ENCODE data around the gene TMEM175. TPM values are rescaled to one million over a fixed set of nuclear protein-coding genes. Genes with fewer than 3 reads are reported as not detected.

The TMEM175 gene
- total RNA-seq, 4 donors from 2014 or later, result 33.3 to 61.2 (median 39.0) TPM

GRCh38 chr4:965766-966134 lies 33.5 kb downstream of the TMEM175 start:
- peaks cover 0 to 3% (median 0%) of the 10 kb centered on the region in 4 donors for H3K4me1 ChIP-seq
- H3K27ac ChIP-seq, result no peak overlapping the region
- no peak overlapping the region for H3K4me3 ChIP-seq
- H3K36me3 ChIP-seq, result peaks cover 0 to 70% (median 0%) of the 10 kb centered on the region in 3 donors
- 90 to 94% methylated on average over 15 to 21 of the region's 21 CpGs for WGBS, 2 donors
- TF ChIP-seq EP300 (IDR thresholded peaks at IDR 0.05), result no peak
- TF ChIP-seq, protein P1, sequence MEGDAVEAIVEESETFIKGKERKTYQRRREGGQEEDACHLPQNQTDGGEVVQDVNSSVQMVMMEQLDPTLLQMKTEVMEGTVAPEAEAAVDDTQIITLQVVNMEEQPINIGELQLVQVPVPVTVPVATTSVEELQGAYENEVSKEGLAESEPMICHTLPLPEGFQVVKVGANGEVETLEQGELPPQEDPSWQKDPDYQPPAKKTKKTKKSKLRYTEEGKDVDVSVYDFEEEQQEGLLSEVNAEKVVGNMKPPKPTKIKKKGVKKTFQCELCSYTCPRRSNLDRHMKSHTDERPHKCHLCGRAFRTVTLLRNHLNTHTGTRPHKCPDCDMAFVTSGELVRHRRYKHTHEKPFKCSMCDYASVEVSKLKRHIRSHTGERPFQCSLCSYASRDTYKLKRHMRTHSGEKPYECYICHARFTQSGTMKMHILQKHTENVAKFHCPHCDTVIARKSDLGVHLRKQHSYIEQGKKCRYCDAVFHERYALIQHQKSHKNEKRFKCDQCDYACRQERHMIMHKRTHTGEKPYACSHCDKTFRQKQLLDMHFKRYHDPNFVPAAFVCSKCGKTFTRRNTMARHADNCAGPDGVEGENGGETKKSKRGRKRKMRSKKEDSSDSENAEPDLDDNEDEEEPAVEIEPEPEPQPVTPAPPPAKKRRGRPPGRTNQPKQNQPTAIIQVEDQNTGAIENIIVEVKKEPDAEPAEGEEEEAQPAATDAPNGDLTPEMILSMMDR (IDR thresholded peaks at IDR 0.05), result no peak
- no peak for TF ChIP-seq POLR2A (IDR thresholded peaks at IDR 0.05)
- H3K9me3 ChIP-seq, result no peaks in the 10 kb centered on the region
- H3K27me3 ChIP-seq, result no peaks in the 10 kb centered on the region
- DNase-seq (ENCODE audit: low spot score in 2 of 2), result no peak

DNA sequence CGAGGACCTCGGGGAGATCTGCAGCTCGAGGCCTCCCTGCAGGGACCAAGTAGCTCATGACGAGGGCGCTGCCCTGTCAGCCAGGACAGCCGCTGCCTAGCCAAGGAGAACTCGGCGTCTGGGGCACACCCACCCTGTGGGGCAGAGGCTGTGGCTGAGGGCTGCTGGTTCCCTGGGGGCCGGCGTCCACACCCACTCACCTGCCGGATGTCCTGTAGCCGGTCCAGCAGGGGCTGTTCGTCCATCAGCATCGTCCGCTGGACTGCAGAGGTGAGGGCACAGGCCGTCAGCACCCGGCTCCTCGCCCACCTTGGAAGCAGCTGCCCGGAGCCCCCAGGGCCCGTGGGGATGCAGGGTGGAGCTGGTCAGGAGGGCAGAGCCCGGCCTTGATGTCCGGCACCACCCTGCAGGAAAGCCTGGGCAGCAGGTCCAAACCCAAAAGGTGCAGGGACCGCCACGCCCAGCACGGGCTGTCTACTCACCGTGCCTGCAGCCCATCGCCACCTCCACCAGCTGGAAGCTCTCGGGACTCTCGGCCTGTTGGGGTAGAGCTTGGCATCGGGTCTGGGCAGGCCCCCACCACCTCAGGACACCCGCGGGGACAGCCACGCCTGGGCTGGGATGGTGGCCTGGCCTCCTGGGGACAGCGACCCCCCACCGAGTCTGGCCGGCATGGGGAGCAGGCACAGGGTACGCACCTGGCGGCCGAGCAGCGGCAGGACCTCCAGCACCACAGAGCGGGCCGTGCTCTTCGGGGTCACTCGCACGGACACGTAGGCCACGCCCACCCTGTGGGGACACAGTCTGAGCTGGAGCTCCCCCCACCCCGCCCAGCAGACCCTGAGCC lies 34.2 kb downstream of the TMEM175 start:
- DNase-seq (ENCODE audit: low spot score in 2 of 2), result no peak
- Histone ChIP-seq H3K9me3 (no peaks in the 10 kb centered on the region), H3K36me3 (peaks cover 0 to 63% (median 0%) of the 10 kb centered on the region in 3 donors), H3K4me1 (peaks cover 0 to 8% (median 4%) of the 10 kb centered on the region in 4 donors), H3K27me3 (no peaks in the 10 kb centered on the region), H3K27ac (no peak overlapping the region), H3K4me3 (no peak overlapping the region)
- TF ChIP-seq EP300 (IDR thresholded peaks at IDR 0.05) (no peak), POLR2A (IDR thresholded peaks at IDR 0.05) (no peak)
- TF ChIP-seq, protein P1 (IDR thresholded peaks at IDR 0.05), result no peak
- 83 to 89% methylated on average over 22 to 29 of the region's 48 CpGs for WGBS, 2 donors

DNA sequence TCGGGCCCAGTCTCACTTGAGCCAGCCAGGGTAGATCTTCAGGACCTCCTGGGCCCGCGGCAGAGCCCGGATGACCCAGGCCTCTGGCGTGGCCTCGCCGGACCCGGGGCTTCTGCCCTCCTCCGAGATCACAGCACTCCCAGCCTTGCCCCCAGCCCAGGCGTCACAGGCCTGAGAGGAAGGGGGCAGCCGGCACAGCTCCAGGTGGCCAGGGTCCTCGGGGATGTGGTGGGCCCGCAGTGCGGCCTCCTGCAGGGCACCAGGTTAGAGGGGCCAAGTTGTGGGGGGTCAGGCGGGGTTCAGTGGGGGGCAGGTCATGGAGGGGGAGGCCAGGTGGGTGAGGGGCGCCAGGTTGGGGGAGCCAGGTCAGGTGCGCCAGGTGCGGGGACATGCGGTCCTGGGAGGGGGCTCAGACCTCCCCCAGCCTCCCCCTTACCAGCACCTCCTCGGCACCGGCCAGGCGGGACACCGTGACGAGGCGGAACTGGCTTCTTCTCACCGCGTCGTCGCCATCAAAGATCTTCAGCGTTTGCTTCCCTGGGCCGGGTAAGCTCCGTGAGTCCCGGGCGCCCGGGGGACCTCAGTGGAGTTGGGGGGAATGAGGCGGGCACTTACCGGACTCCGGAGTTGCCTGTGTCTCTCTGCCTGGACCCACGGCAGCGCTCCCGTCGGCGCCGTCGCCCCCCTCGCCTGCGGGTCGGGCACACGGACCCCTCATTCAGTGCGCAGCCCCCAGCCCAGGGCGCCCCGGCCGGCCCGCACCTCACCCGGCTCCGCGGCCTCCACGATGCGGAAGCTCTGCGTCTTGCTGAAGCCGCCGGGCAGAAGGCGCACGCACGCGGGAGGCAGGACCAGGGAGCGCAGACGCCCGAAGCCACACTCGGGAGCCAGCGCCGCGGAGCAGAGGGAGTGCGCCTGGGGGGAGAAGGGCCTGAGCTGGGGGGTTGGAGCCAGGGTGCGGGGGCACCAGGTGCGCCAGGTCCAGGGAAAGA lies 35.1 kb downstream of the TMEM175 start:
- peaks cover 0 to 54% (median 0%) of the 10 kb centered on the region in 3 donors for H3K36me3 ChIP-seq
- WGBS, 2 donors, result 50 to 57% methylated on average over 65 to 70 of the region's 76 CpGs
- no peak for TF ChIP-seq POLR2A (IDR thresholded peaks at IDR 0.05)
- no peak for TF ChIP-seq EP300 (IDR thresholded peaks at IDR 0.05)
- TF ChIP-seq, protein P1 (IDR thresholded peaks at IDR 0.05), result no peak
- no peak for DNase-seq (ENCODE audit: low spot score in 2 of 2)
- no peak overlapping the region for H3K4me3 ChIP-seq
- no peaks in the 10 kb centered on the region for H3K27me3 ChIP-seq
- peaks cover 0 to 17% (median 14%) of the 10 kb centered on the region in 4 donors for H3K4me1 ChIP-seq
- no peaks in the 10 kb centered on the region for H3K9me3 ChIP-seq
- H3K27ac ChIP-seq, result no peak overlapping the region

DNA sequence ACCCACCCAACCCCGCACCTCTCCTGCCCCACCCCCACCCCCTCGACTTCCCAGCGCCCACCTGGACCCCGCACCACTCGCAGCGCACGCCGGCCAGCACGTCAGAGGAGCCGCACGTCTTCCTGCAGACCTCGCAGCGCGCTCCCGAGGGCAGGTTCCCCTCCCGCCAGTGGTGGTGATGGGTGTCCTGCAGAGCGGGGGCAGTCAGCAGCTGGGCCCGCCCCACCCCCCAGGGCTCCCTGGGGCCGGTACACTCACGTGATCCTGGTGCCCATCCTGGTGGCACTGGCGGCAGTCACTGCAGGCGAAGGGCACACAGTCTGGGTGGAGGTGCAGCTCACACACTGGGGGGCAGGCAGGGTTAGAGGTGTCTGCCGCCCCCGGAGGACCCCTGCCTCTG lies 36.0 kb downstream of the TMEM175 start:
- Histone ChIP-seq H3K4me1 (peaks cover 0 to 23% (median 18%) of the 10 kb centered on the region in 4 donors), H3K36me3 (peaks cover 0 to 46% (median 0%) of the 10 kb centered on the region in 3 donors), H3K27me3 (no peaks in the 10 kb centered on the region), H3K9me3 (no peaks in the 10 kb centered on the region), H3K27ac (no peak overlapping the region), H3K4me3 (no peak overlapping the region)
- no peak for DNase-seq (ENCODE audit: low spot score in 2 of 2)
- 0 to 36% methylated on average over 1 to 12 of the region's 24 CpGs for WGBS, 2 donors
- TF ChIP-seq EP300 (IDR thresholded peaks at IDR 0.05) (no peak), POLR2A (IDR thresholded peaks at IDR 0.05) (no peak)
- TF ChIP-seq, protein P1 (IDR thresholded peaks at IDR 0.05), result no peak

Measured in tibial nerve (tissue), 4 donors.